Prostate gland (tissue), 2 donors: ENCODE data around the gene VPS37B. TPM values are rescaled to one million over a fixed set of nuclear protein-coding genes. Genes with fewer than 3 reads are reported as not detected.
"Not testable (repeated sequence)": the region's sequence is repeated elsewhere in the genome, so short reads cannot be mapped to it uniquely, and the experiment has no call there.

Source experiments
- DNase-seq: peaks from one replicate; pipeline ENCODE4 v3.0.0-alpha.2; 2019; ENCODE audit warnings: low spot score
- H3K27ac ChIP-seq, 2 donors: fragments of 200-600 bp; sonication (generic); 2 replicates each; pipeline ENCODE4 v1.5.1; 2017 to 2019
- H3K27me3 ChIP-seq: fragments of 200-600 bp; sonication (generic); replicated peaks from 2 replicates; pipeline ENCODE4 v1.5.1; 2019; ENCODE audit not compliant: insufficient read depth
- H3K36me3 ChIP-seq, 2 donors: fragments of 200-600 bp; sonication (generic); 1 replicate in 1 of 2; 2 replicates in 1 of 2; pipeline versions ENCODE4 v1.5.1 to v1.8.1; 2017 to 2019
- H3K4me1 ChIP-seq: fragments of 200-600 bp; sonication (generic); replicated peaks from 2 replicates; pipeline ENCODE4 v1.5.1; 2019
- H3K4me3 ChIP-seq, 2 donors: fragments of 200-600 bp; sonication (generic); 2 replicates each; pipeline ENCODE4 v1.5.1; 2017 to 2019
- H3K9me3 ChIP-seq: fragments of 200-600 bp; sonication (generic); 2 replicates; pipeline ENCODE4 v1.5.1; 2017
- CTCF ChIP-seq, 4 experiments: fragments of 200-600 bp in 2 of 4; fragments of 450-650 bp in 2 of 4; sonication (generic) in 2 of 4; IDR thresholded peaks; 1 replicate in 3 of 4; 2 replicates in 1 of 4; pipeline ENCODE4 v1.5.1; 2016 to 2019; ENCODE audit warnings: antibody characterized with exemption in 4 of 4, mild to moderate bottlenecking in 2 of 4, moderate library complexity in 2 of 4
- POLR2A ChIP-seq: fragments of 450-650 bp; IDR thresholded peaks from one replicate; pipeline ENCODE4 v1.6.1; 2016; ENCODE audit warnings: antibody characterized with exemption, mild to moderate bottlenecking
- POLR2AphosphoS5 ChIP-seq: sonication (generic); formaldehyde crosslinking; IDR thresholded peaks from one replicate; pipeline ENCODE4 v1.6.1; 2017; ENCODE audit warnings: antibody characterized with exemption
- WGBS: methylation state at CpG from one replicate; pipeline ENCODE4 v1.1.5; 2018; 5-methylcytosine and 5-hydroxymethylcytosine counted together
- intact Hi-C: fragments of 100-400 bp; cut with DNase I; formaldehyde crosslinking; loops from one replicate; pipeline ENCODE4 v1.14.2; 2022
- total RNA-seq, 2 donors: library from RNA; depleted of rRNA; stranded (reverse); fragments of >200 nt; gene quantifications; one replicate each; pipeline ENCODE4 v1.1.0, GENCODE V29; 2016

VPS37B gene
- total RNA-seq, 2 donors from 2014 or later, result 37.6 to 67.7 TPM

GRCh38 chr12:122878780-122879612 is 16.9 kb downstream of the VPS37B start:
- H3K9me3 ChIP-seq, result no peaks in the 10 kb centered on the region
- intact Hi-C loops, result no loop called here
- 84% methylated on average over 17 of the region's 17 CpGs for WGBS
- peaks cover 15% of the 10 kb centered on the region for H3K4me1 ChIP-seq
- H3K4me3 ChIP-seq, result no peak overlapping the region
- TF ChIP-seq CTCF (IDR thresholded peaks at IDR 0.05), result no peak
- TF ChIP-seq POLR2AphosphoS5, result no peak
- no peak for TF ChIP-seq POLR2A
- no peaks in the 10 kb centered on the region for H3K36me3 ChIP-seq
- no peak overlapping the region for H3K27ac ChIP-seq
- no peaks in the 10 kb centered on the region for H3K27me3 ChIP-seq
- DNase-seq, result no peak

DNA sequence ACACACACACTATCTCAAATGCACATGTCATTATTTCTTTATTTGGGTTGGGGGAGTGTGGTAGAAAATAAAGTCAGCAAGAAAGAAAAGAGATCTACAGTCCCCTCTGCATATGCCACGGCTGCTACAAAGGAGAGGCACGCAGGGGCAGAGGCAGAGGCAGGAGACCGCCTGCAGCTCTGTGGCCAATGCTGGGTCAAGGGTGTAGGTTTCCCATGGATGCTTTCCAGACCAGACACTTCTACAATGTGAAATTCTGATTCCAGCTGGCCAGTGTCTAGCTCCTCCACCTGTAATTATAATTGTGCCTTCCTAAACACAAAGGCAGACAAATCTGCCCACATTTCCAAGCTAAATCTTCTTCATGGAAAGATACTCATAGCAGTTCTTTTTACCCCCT is 19.2 kb downstream of the VPS37B start:
- Histone ChIP-seq H3K4me3 (no peak overlapping the region), H3K9me3 (no peaks in the 10 kb centered on the region), H3K36me3 (no peaks in the 10 kb centered on the region), H3K27me3 (no peaks in the 10 kb centered on the region), H3K4me1 (peaks cover 34% of the 10 kb centered on the region), H3K27ac (no peak overlapping the region)
- intact Hi-C loops, result no loop called here
- no peak for TF ChIP-seq POLR2A
- TF ChIP-seq CTCF (IDR thresholded peaks at IDR 0.05), result no peak
- no peak for TF ChIP-seq POLR2AphosphoS5
- no peak for DNase-seq
- 37% methylated on average over 3 of the region's 3 CpGs for WGBS

- H3K4me3 ChIP-seq, H3K9me3 ChIP-seq, H3K36me3 ChIP-seq, H3K27me3 ChIP-seq, H3K27ac ChIP-seq, intact Hi-C loops, DNase-seq: not testable (repeated sequence)
- WGBS, result 83% methylated on average over 5 of the region's 5 CpGs
- H3K4me1 ChIP-seq, result peaks cover 38% of the 10 kb centered on the region
Measured at GRCh38 chr12:122876281-122876680, 19.6 kb downstream of the VPS37B start.

DNA sequence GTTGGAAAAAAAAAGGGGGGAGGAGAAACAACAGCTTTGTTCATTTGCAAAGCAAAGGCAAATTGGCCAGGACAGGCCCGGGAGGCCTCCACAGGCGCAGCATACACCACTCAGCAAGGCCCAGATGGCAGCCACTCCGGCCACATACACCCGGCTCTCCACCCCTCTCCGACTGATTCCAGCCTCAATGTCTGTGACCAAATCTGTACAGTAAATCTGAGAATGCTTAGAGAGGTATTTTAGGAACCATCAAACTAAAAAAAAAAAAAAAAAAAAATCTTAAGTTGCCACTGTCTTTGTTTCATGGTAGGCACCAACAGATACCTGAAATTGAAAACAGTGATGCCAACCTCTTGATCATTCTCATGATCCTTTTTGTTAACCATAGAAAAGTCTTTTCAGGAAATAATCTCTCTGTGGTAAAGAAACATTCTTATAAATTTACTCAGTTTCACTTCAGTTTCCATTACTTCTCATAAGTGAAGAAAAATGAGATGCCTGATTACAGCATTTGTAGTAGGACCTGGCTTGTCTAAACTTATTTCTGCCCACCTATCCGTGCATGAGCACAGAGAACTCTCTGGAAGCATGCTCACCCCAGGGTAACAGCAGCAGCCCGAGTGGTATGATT is 20.2 kb downstream of the VPS37B start:
- Histone ChIP-seq H3K9me3 (no peaks in the 10 kb centered on the region), H3K27ac (no peak overlapping the region), H3K27me3 (no peaks in the 10 kb centered on the region), H3K36me3 (no peaks in the 10 kb centered on the region), H3K4me3 (no peak overlapping the region), H3K4me1 (peaks cover 43% of the 10 kb centered on the region)
- DNase-seq, result no peak
- TF ChIP-seq POLR2AphosphoS5 (no peak), POLR2A (no peak), CTCF (IDR thresholded peaks at IDR 0.05) (no peak)
- WGBS, result 59% methylated on average over 7 of the region's 7 CpGs
- intact Hi-C loops, result no loop called here

DNA sequence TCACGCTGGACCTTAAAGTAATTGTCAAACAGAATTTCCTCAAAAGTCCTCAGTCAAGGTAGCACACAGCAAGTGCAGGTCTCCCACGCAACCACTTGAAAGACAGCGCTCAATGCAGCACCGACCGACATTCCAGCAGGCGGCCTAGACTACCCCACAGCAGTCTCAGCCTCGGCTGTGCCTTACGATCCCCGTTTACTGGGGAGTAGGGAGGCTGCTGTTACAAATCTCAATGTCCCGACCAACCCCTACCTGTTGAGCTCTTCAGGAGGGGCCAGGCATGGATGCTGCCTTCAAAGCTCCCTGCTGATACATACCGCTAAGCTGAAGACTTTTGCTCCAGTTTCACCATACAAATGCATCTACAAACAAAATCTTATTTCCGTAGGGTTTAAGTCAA is 21.8 kb downstream of the VPS37B start:
- intact Hi-C loops, result no loop called here
- Histone ChIP-seq H3K36me3 (no peaks in the 10 kb centered on the region), H3K27me3 (no peaks in the 10 kb centered on the region), H3K9me3 (no peaks in the 10 kb centered on the region), H3K27ac (peak overlapping the region in 1 of 2 donors; percentile 80), H3K4me1 (peaks cover 54% of the 10 kb centered on the region), H3K4me3 (no peak overlapping the region)
- WGBS, result 86% methylated on average over 12 of the region's 12 CpGs
- DNase-seq, result no peak
- TF ChIP-seq CTCF (IDR thresholded peaks at IDR 0.05) (no peak), POLR2AphosphoS5 (no peak), POLR2A (no peak)
